SK-N-SH (cell line): ENCODE measurements around the gene HS3ST3A1.

Experiments
- CHD2 ChIP-seq: fragments of 150-350 bp; IDR thresholded peaks from 2 replicates; pipeline ENCODE4 v1.6.1; 2018; ENCODE audit warnings: low read length; ENCODE audit not compliant: partially characterized antibody
- CTCF ChIP-seq: fragments of 200-600 bp; sonication (generic); IDR thresholded peaks from 2 replicates; pipeline ENCODE4 v1.6.1; 2017; ENCODE audit warnings: antibody characterized with exemption, mild to moderate bottlenecking, moderate library complexity
- EP300 ChIP-seq, 2 experiments: IDR thresholded peaks; 2 replicates each; pipeline versions ENCODE4 v1.4.0 to v1.6.1; 2012; ENCODE audit warnings: borderline replicate concordance in 1 of 2, low read depth in 1 of 2, low read length in 1 of 2
- EZH2phosphoT487 ChIP-seq: fragments of 200-600 bp; sonication (generic); IDR thresholded peaks from 2 replicates; pipeline ENCODE4 v1.6.1; 2017; ENCODE audit warnings: low read depth, mixed run types, mild to moderate bottlenecking, antibody characterized with exemption, moderate library complexity, borderline replicate concordance
- GABPA ChIP-seq: IDR thresholded peaks from 2 replicates; pipeline ENCODE4 v1.4.0; 2012; ENCODE audit warnings: low read depth, mild to moderate bottlenecking
- JUND ChIP-seq: IDR thresholded peaks from 2 replicates; pipeline ENCODE4 v1.4.0; 2012
- MAX ChIP-seq: IDR thresholded peaks from 2 replicates; pipeline ENCODE4 v1.4.0; 2012; ENCODE audit warnings: low read depth
- NRF1 ChIP-seq: IDR thresholded peaks from 2 replicates; pipeline ENCODE4 v1.6.1; 2012; ENCODE audit warnings: low read depth, mild to moderate bottlenecking, low read length
- PBX3 ChIP-seq: IDR thresholded peaks from 2 replicates; pipeline ENCODE4; 2012
- POLR2AphosphoS5 ChIP-seq: IDR thresholded peaks from 2 replicates; pipeline ENCODE4 v1.6.1; 2012; ENCODE audit warnings: low read depth, low read length
- RAD21 ChIP-seq: IDR thresholded peaks from 2 replicates; pipeline ENCODE4 v1.6.1; 2012; ENCODE audit warnings: mild to moderate bottlenecking, low read length
- RFX5 ChIP-seq: IDR thresholded peaks from 2 replicates; pipeline ENCODE4 v1.6.1; 2012; ENCODE audit warnings: mild to moderate bottlenecking, improper control_type of control experiment, low read length
- TAF1 ChIP-seq: IDR thresholded peaks from 2 replicates; pipeline ENCODE4 v1.6.1; 2012; ENCODE audit warnings: low read depth, mild to moderate bottlenecking, low read length, moderate library complexity, borderline replicate concordance
- TCF12 ChIP-seq: IDR thresholded peaks from 2 replicates; pipeline ENCODE4 v1.4.0; 2012

GRCh38 chr17:13650096-13650675 is 48.5 kb upstream of the HS3ST3A1 start:
- TF ChIP-seq NRF1 (no peak), CTCF (no peak), GABPA (no peak), JUND (no peak), TAF1 (no peak), EP300 (IDR thresholded peaks at IDR 0.05; ENCODE audit: borderline replicate concordance in 1 of 2, low read depth in 1 of 2, low read length in 1 of 2) (no peak), MAX (no peak), TCF12 (no peak), POLR2AphosphoS5 (no peak), PBX3 (no peak), RAD21 (no peak), RFX5 (no peak), CHD2 (no peak), EZH2phosphoT487 (no peak)
